ENCODE results near the gene DENND2A. TPM values are rescaled to one million over a fixed set of nuclear protein-coding genes. Genes with fewer than 3 reads are reported as not detected.

DENND2A gene
- total and polyA plus RNA-seq, 10 of the 15 experiments (the other 5 are each of a cell fraction or from before 2014, with no cell fraction given), result 0.01 TPM; not detected in 9

GRCh38 chr7:140479739-140480084 lies 160.9 kb downstream of the DENND2A start:
- H2AFZ ChIP-seq (ENCODE audit: control insufficient read depth, low read depth, low read length), result peak overlapping the region; percentile 95
- H3K9me3 ChIP-seq (replicated peaks; ENCODE audit: control insufficient read depth, insufficient read depth, low read length), result no peaks in the 10 kb centered on the region
- ChIA-PET RAD21 (ENCODE audit: unreplicated experiment) (interaction anchor here (0.7 to 1.4 kb wide), 2 partner anchors 9 to 195 kb away, joined by 4 read pairs; no protein-coding TSS in a partner anchor), SMC1A (ENCODE audit: uncharacterized antibody, unreplicated experiment) (interaction anchor here (0.5 to 1.6 kb wide), 3 partner anchors 422 to 929 kb away, joined by 3 read pairs; partner anchors contain the start of gene MRPS33), POLR2A (no interaction called here), CTCF (interaction anchor here (0.5 to 3.1 kb wide), 3 partner anchors 9 to 13 kb away, joined by 4 to 9 read pairs (median 5); no protein-coding TSS in a partner anchor)
- no peak overlapping the region for H3K9ac ChIP-seq (ENCODE audit: control insufficient read depth, insufficient read depth, low read length)
- H4K20me1 ChIP-seq (ENCODE audit: control insufficient read depth, insufficient read depth), result peaks cover 4% of the 10 kb centered on the region
- peak overlapping the region; percentile 93 for H3K4me2 ChIP-seq (ENCODE audit: control insufficient read depth, insufficient read depth)
- peaks cover 39% of the 10 kb centered on the region for H3K79me2 ChIP-seq (ENCODE audit: control insufficient read depth, insufficient read depth, low read length)
- peak; percentile 2 for ATAC-seq
- WGBS (ENCODE audit: insufficient coverage, insufficient replicate concordance, low lambda C conversion rate, missing lambda C conversion rate), result 0% methylated on average over 2 of the region's 2 CpGs
- H3K36me3 ChIP-seq (ENCODE audit: control insufficient read depth in 2 of 2, insufficient read depth in 2 of 2, low read length in 1 of 2), result no peaks in the 10 kb centered on the region
- no peak overlapping the region for H3K27ac ChIP-seq (ENCODE audit: control insufficient read depth, insufficient read depth)
- FAIRE-seq, result no peak
- DNase-seq (ENCODE audit: low read depth, low spot score), result no peak
- peak overlapping the region; percentile 98; the same call in 1 of the 2 replicates for H3K4me3 ChIP-seq
- no peaks in the 10 kb centered on the region; a peak in 1 of 4 replicates for H3K27me3 ChIP-seq (replicated peaks in 1 of 2; ENCODE audit: control insufficient read depth in 2 of 2, insufficient read depth in 2 of 2, low read length in 1 of 2)
- no TSS peak for BruUV-seq (replicated peaks)
- peaks cover 13% of the 10 kb centered on the region for H3K4me1 ChIP-seq (ENCODE audit: control insufficient read depth, insufficient read depth, low read length)
- intact Hi-C loops (cut with micrococcal nuclease; ENCODE audit: unreplicated experiment), result loop anchor here (5.0 kb wide), 2 partner anchors 302 to 533 kb away; partner anchors contain the start of genes KDM7A and MRPS33
- in situ Hi-C loops (cut with MboI), result no loop called here
- TF ChIP-seq WRNIP1 (IDR thresholded peaks at IDR 0.05; ENCODE audit: borderline replicate concordance, low read depth, low read length) (0 out of 2 replicates have a peak, but pooled peaks have one; percentile 4), ZNF217 (IDR thresholded peaks at IDR 0.05) (no peak), SMARCA5 (IDR thresholded peaks at IDR 0.05) (no peak), MTA2 (IDR thresholded peaks at IDR 0.05; ENCODE audit: low read depth) (no peak)

DNA sequence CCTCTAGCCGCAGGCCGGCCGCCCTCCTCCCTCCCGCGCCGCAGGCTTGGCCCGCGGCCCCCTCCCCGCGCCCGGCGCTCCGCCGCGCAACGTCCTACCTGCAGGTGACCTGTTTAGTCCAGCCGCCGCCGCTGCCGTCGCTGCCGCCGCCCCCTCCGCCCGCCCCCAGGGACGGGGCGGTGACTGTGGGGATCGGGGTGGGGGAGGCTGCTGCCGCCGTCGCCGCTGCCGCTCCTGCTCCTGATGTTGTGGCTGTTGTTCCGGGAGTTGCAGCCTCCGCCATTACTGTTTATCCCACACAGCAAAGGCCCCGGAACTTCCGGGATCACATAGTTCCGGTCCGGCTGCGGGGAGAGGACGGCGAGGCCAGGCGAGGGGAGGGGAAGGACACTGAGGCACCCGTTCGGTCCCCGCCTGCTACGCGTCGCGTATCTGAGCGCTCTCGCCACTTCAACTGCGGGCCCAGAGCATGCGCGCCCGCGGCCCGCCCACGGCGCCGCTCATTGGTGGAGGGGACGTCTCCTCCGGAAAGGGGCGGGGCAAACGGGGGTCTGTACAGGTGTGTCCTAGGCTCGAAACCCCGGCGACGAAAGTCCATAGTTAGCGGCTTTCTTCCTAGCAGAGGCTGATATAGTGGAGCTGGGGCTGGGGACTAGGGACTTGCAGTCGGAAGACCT lies 161.4 kb downstream of the DENND2A start, which contains the start of gene MKRN1:
TSS of gene MKRN1 (minus strand) at position 444 of the 677 bp plus-strand sequence. CDS start at position 283, 161 bp downstream.
- peak within 1 kb of the TSS; percentile 82 for H3K9ac ChIP-seq (ENCODE audit: control insufficient read depth, insufficient read depth, low read length)
- peaks cover 4% of the 10 kb centered on the region for H4K20me1 ChIP-seq (ENCODE audit: control insufficient read depth, insufficient read depth)
- WGBS (ENCODE audit: insufficient coverage, insufficient replicate concordance, low lambda C conversion rate, missing lambda C conversion rate), result 2% methylated on average over 36 of the region's 71 CpGs
- TF ChIP-seq RFX5 (IDR thresholded peaks at IDR 0.05; ENCODE audit: low read depth, low read length), result peak; percentile 57; the same call in 1 of the 2 replicates
- TF ChIP-seq RUNX3 (IDR thresholded peaks at IDR 0.05; ENCODE audit: low read length), result peak; percentile 30; the same call in 1 of the 2 replicates
- TF ChIP-seq EED (IDR thresholded peaks at IDR 0.05; ENCODE audit: low read depth), result no peak
- TF ChIP-seq ATF7 (IDR thresholded peaks at IDR 0.05; ENCODE audit: low read depth), result no peak
- TF ChIP-seq SIN3A (IDR thresholded peaks at IDR 0.05; ENCODE audit: low read depth, low read length), result peak; percentile 75; the same call in 1 of the 2 replicates
- no peak for TF ChIP-seq ZNF622 (IDR thresholded peaks at IDR 0.05)
- TF ChIP-seq IRF3 (IDR thresholded peaks at IDR 0.05), result no peak

More for the DNA sequence above, 161.4 kb downstream of the DENND2A start, which contains the start of gene MKRN1:
- Histone ChIP-seq H3K4me1 (ENCODE audit: control insufficient read depth, insufficient read depth, low read length) (peaks cover 13% of the 10 kb centered on the region), H3K36me3 (ENCODE audit: control insufficient read depth in 2 of 2, insufficient read depth in 2 of 2, low read length in 1 of 2) (no peaks in the 10 kb centered on the region), H3K27ac (ENCODE audit: control insufficient read depth, insufficient read depth) (peak within 1 kb of the TSS; percentile 76), H3K4me3 (peak within 1 kb of the TSS; percentile 98), H3K79me2 (ENCODE audit: control insufficient read depth, insufficient read depth, low read length) (peaks cover 42% of the 10 kb centered on the region), H3K27me3 (replicated peaks in 1 of 2; ENCODE audit: control insufficient read depth in 2 of 2, insufficient read depth in 2 of 2, low read length in 1 of 2) (no peaks in the 10 kb centered on the region; a peak in 1 of 4 replicates), H2AFZ (ENCODE audit: control insufficient read depth, low read depth, low read length) (peak within 1 kb of the TSS; percentile 95), H3K9me3 (replicated peaks; ENCODE audit: control insufficient read depth, insufficient read depth, low read length) (no peaks in the 10 kb centered on the region), H3K4me2 (ENCODE audit: control insufficient read depth, insufficient read depth) (peak within 1 kb of the TSS; percentile 93)
- POLR2A ChIA-PET, result interaction anchor here (1.4 kb wide), 1 partner anchor 9 kb away, joined by 4 read pairs; no protein-coding TSS in a partner anchor
- peak; percentile 92 for FAIRE-seq
- intact Hi-C loops (cut with micrococcal nuclease; ENCODE audit: unreplicated experiment) (loop anchor here (5.0 kb wide), 2 partner anchors 302 to 533 kb away; partner anchors contain the start of genes KDM7A and MRPS33), in situ Hi-C loops (cut with MboI) (no loop called here)
- SMC1A ChIA-PET (ENCODE audit: uncharacterized antibody, unreplicated experiment), result interaction anchor here (0.5 to 0.9 kb wide), 3 partner anchors 170 to 929 kb away, joined by 3 read pairs; no protein-coding TSS in a partner anchor
- RAD21 ChIA-PET (ENCODE audit: unreplicated experiment), result interaction anchor here (0.7 to 1.7 kb wide), 3 partner anchors 9 to 196 kb away, joined by 4 to 5 read pairs (median 4); no protein-coding TSS in a partner anchor
- ATAC-seq, result peak; percentile 96
- DNase-seq (ENCODE audit: low read depth, low spot score), result peak; percentile 83
- BruUV-seq (replicated peaks), result no TSS peak
- CTCF ChIA-PET, result interaction anchor here (0.5 to 5.2 kb wide), 5 partner anchors 9 to 28 kb away, joined by 3 to 67 read pairs (median 5); no protein-coding TSS in a partner anchor

Data from GM12878 (cell line).